ENCODE measurements around the gene FAM81A.
"Not testable (repeated sequence)": the region's sequence is repeated elsewhere in the genome, so short reads cannot be mapped to it uniquely, and the experiment has no call there.

The FAM81A gene

GRCh38 chr15:59456114-59456513 lies 18.1 kb downstream of the FAM81A start:
- TF ChIP-seq SPI1 (IDR thresholded peaks at IDR 0.05; ENCODE audit: borderline replicate concordance, low read depth), result no peak
- TF ChIP-seq CTCF (IDR thresholded peaks at IDR 0.05; ENCODE audit: insufficient read depth, low read length), result no peak
- TF ChIP-seq, protein P1, sequence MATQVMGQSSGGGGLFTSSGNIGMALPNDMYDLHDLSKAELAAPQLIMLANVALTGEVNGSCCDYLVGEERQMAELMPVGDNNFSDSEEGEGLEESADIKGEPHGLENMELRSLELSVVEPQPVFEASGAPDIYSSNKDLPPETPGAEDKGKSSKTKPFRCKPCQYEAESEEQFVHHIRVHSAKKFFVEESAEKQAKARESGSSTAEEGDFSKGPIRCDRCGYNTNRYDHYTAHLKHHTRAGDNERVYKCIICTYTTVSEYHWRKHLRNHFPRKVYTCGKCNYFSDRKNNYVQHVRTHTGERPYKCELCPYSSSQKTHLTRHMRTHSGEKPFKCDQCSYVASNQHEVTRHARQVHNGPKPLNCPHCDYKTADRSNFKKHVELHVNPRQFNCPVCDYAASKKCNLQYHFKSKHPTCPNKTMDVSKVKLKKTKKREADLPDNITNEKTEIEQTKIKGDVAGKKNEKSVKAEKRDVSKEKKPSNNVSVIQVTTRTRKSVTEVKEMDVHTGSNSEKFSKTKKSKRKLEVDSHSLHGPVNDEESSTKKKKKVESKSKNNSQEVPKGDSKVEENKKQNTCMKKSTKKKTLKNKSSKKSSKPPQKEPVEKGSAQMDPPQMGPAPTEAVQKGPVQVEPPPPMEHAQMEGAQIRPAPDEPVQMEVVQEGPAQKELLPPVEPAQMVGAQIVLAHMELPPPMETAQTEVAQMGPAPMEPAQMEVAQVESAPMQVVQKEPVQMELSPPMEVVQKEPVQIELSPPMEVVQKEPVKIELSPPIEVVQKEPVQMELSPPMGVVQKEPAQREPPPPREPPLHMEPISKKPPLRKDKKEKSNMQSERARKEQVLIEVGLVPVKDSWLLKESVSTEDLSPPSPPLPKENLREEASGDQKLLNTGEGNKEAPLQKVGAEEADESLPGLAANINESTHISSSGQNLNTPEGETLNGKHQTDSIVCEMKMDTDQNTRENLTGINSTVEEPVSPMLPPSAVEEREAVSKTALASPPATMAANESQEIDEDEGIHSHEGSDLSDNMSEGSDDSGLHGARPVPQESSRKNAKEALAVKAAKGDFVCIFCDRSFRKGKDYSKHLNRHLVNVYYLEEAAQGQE (IDR thresholded peaks at IDR 0.05; ENCODE audit: insufficient replicate concordance, low read depth), result no peak
- TF ChIP-seq POLR2AphosphoS5 (IDR thresholded peaks at IDR 0.05; ENCODE audit: low read depth), result no peak
- TF ChIP-seq GABPA (IDR thresholded peaks at IDR 0.05; ENCODE audit: low read depth), result no peak
- peaks cover 6% of the 10 kb centered on the region for H3K27me3 ChIP-seq (ENCODE audit: insufficient read depth, poor library complexity, severe bottlenecking)
- no peak overlapping the region for H3K27ac ChIP-seq (replicated peaks)
- H3K4me3 ChIP-seq (replicated peaks; ENCODE audit: insufficient read depth, low read length), result no peak overlapping the region
- DNase-seq (ENCODE audit: low read depth in 1 of 2, low spot score in 1 of 2), result no peak

DNA sequence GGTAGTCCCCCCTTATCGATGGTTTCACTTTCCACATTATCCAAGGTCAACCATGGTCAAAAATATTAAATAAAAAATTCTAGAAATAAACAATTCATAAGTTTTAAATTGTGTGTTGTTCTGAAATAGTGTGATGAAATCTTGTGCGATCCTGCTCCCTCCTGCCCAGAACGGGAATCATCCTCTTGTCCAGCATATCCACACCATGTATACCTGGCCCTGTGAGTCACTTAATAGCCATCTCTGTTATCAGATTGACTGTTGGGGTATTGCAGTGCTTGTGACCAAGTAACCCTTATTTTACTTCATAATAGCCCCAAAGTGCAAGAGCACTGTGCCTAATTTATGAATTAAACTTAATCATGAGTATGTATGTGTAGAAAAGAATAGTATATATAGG lies 19.1 kb downstream of the FAM81A start:
- TF ChIP-seq GABPA (IDR thresholded peaks at IDR 0.05; ENCODE audit: low read depth), result no peak
- TF ChIP-seq SPI1 (IDR thresholded peaks at IDR 0.05; ENCODE audit: borderline replicate concordance, low read depth), result no peak
- no peak for TF ChIP-seq CTCF (IDR thresholded peaks at IDR 0.05; ENCODE audit: insufficient read depth, low read length)
- Histone ChIP-seq H3K27ac (replicated peaks) (no peak overlapping the region), H3K4me3 (replicated peaks; ENCODE audit: insufficient read depth, low read length) (no peak overlapping the region), H3K27me3 (ENCODE audit: insufficient read depth, poor library complexity, severe bottlenecking) (peaks cover 6% of the 10 kb centered on the region)
- DNase-seq (ENCODE audit: low read depth in 1 of 2, low spot score in 1 of 2), result no peak

DNA sequence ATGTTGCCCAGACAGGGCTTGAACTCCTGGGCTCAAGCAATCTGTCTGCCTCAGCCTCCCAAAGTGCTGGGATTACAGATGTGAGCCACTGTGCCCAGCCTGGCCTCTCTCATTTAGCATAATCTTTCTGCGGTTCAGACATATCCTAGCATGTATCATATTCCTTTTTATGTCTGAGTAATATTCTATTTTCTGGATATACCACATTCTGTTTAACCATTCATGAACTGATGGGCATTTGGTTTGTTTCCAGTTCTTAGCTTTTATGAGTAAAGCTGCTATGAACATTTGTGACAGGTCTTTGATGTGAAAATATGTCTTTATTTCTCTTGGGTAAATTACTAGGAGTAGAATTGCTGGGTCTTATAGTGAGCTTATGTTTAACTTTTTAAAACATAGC lies 23.5 kb downstream of the FAM81A start:
- Histone ChIP-seq H3K4me3 (replicated peaks; ENCODE audit: insufficient read depth, low read length) (no peak overlapping the region), H3K27ac (replicated peaks) (no peak overlapping the region), H3K27me3 (ENCODE audit: insufficient read depth, poor library complexity, severe bottlenecking) (peaks cover 6% of the 10 kb centered on the region)
- no peak for TF ChIP-seq SPI1 (IDR thresholded peaks at IDR 0.05; ENCODE audit: borderline replicate concordance, low read depth)
- TF ChIP-seq CTCF (IDR thresholded peaks at IDR 0.05; ENCODE audit: insufficient read depth, low read length), result no peak
- TF ChIP-seq, protein P1 (IDR thresholded peaks at IDR 0.05; ENCODE audit: insufficient replicate concordance, low read depth), result no peak
- TF ChIP-seq POLR2AphosphoS5 (IDR thresholded peaks at IDR 0.05; ENCODE audit: low read depth), result no peak
- no peak for TF ChIP-seq GABPA (IDR thresholded peaks at IDR 0.05; ENCODE audit: low read depth)
- no peak for DNase-seq (ENCODE audit: low read depth in 1 of 2, low spot score in 1 of 2)

GRCh38 chr15:59473226-59473625 lies 35.2 kb downstream of the FAM81A start:
- TF ChIP-seq, protein P1 (IDR thresholded peaks at IDR 0.05; ENCODE audit: insufficient replicate concordance, low read depth), result no peak
- TF ChIP-seq CTCF (IDR thresholded peaks at IDR 0.05; ENCODE audit: insufficient read depth, low read length) (no peak), SPI1 (IDR thresholded peaks at IDR 0.05; ENCODE audit: borderline replicate concordance, low read depth) (no peak), POLR2AphosphoS5 (IDR thresholded peaks at IDR 0.05; ENCODE audit: low read depth) (no peak), GABPA (IDR thresholded peaks at IDR 0.05; ENCODE audit: low read depth) (no peak)
- H3K27me3 ChIP-seq (ENCODE audit: insufficient read depth, poor library complexity, severe bottlenecking), result no peaks in the 10 kb centered on the region
- H3K27ac ChIP-seq (replicated peaks), result no peak overlapping the region
- DNase-seq (ENCODE audit: low read depth in 1 of 2, low spot score in 1 of 2), result no peak
- H3K4me3 ChIP-seq (replicated peaks; ENCODE audit: insufficient read depth, low read length), result no peak overlapping the region

- not testable (repeated sequence) for H3K27ac ChIP-seq (replicated peaks); H3K27me3 ChIP-seq (ENCODE audit: insufficient read depth, poor library complexity, severe bottlenecking); DNase-seq (ENCODE audit: low read depth in 1 of 2, low spot score in 1 of 2); H3K4me3 ChIP-seq (replicated peaks; ENCODE audit: insufficient read depth, low read length)
Measured at GRCh38 chr15:59475161-59475560, 37.2 kb downstream of the FAM81A start.

Data from HL-60 (cell line).